SKM-1 treated with dmso at 0.1 percent for 144 hours (cell line): ENCODE results near the gene PSAP.

Experiments used
- DNase-seq: peaks from one replicate; lab custom pipeline; 2025; ENCODE audit not compliant: unreplicated experiment; lab: John Stamatoyannopoulos, UW

Gene PSAP

DNA sequence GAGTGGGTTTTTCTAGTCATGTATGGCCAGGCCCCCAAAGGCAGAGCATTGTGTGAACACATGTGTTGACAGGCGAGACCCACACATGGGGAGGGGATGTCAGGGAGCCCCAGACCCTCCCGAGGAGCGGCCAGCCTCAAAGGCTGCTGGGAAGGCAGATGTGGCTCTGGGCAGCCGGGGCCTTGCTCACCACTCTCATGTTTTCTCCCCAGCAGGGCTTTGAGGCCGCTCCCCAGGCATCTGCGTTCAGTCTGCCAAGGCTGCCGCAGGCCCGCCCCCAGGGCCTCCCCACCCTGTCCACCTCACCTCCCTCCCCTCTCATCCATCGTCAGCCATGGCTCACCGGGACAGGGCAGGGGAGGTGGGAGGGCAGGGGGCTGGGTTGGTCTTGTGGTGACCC lies 61.2 kb downstream of the PSAP start:
- no peak for DNase-seq

- no peak for DNase-seq
Observed at GRCh38 chr10:71788954-71789353, 62.1 kb downstream of the PSAP start.

DNA sequence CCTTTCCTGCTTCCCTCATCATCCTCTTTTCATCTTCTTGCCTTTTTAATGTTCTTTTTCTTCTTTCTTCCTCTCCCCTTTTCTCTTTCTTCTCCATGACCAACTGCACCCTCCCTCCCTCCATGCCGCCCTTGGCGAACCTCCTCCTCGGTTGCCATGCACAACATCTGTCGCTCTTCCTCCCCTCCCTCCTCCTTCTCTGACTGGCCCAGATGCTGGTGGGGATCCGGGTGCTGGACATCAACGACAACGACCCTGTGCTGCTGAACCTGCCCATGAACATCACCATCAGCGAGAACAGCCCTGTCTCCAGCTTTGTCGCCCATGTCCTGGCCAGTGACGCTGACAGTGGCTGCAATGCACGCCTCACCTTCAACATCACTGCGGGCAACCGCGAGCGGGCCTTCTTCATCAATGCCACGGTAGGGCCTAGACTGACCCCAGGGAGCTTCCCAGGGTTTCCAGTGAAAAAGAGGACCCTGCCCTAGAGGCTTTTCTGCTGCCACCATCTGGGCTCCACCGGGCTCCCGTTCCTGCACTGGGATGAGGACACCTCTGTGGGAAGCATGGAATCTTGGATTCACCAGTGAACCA lies 66.3 kb downstream of the PSAP start:
- no peak for DNase-seq

GRCh38 chr10:71783917-71784678 lies 67.0 kb downstream of the PSAP start:
- no peak for DNase-seq

DNA sequence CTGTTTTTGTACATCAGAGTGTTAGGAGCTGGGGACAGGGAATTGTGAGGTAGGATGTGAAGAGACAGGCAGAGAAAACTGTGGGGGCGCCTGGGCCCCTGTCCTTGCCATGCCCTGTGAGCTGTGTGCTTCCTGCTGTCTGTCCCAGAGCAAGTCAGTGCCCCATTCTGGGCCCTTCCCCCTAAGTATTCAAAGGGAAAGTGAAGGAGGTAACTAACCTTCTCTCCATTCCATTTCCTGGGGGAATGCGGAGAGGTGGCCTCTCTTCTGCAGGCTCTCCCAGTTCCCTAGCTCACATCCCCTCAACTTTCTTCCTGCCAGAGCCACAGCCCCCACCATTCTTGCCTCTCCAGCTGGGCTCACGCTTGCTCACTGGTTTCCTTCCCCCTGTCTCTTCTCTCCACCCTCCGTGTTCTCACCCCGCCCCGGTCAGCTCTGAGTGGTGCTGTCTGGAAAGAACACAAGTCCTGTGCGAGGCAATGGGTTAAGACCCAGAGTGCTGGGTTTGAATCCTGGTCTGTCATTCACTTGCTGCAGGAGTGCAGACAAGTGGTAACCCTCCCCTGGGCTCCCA lies 68.0 kb downstream of the PSAP start:
- no peak for DNase-seq

DNA sequence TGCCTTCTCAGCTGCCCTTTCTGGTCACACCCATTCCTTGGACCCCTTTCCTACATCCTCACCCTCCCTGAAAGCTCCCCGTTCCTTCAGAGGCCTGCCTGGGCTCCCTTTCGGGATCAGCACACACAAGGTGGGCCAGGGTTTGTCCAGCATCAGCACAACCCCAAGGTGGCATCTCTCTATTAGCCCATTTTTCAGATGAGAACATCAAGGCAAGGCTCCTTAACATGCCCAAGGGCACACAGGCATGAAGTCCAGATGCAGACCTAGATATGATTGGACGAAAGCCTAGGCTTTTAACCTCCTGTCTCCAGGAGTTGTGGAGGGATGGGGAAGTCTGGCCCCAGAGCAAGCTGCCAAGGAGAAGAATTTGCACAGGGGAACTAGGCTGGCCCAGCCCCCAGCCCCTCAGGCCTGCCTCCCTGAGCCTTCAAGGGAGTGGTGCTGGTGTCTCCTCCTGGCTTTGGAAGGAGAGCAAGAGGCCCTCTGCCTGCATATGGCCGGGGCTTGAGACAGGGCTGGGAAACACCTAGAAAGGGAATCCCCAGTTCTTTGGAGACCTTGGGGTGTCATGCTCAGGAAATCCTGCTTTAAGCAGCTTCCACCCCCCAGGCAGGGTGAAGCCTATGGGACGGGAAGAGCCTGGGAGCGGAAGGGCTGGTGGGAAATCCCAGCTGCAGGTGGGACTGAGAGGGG lies 68.7 kb downstream of the PSAP start:
- no peak for DNase-seq

DNA sequence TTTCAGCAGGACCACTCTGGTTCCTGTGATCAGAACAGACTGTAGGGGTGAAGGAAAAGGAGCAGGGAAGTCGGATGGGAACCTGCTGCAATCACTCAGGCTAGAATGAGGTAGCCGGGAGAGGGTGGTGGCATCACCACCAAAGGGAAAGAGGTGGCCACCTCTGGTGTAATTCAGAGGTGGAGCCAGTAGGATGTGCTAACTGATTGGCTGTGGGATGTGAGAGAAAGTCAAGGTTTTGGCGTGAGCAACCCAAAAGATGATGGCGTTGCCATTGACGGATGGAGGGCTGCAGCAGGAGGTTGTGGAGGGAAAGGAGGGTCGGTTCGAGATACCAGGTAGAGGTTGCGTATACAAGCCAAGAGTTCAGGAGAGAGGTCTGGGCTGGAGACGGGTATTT lies 70.3 kb downstream of the PSAP start:
- no peak for DNase-seq

DNA sequence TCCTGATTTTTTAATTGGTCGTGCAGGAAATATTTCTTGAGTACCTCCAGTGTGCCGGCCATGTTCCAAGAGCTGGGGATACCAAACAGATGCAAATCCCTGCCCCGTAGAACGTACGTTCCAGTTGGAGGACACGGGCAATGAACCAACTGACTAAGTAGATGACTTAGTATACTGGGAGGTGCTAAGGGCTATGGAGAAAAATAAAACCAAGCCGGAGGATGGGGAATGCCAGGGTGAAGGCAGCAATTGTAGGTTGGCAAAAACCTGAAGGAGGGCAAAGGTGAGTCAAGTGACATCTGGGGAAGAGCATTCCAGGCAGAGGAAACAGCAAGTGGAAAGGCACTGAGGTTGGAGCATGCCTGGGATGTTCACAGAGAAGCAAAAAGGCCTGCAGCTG lies 70.9 kb downstream of the PSAP start:
- DNase-seq, result no peak

- no peak for DNase-seq
Observed at GRCh38 chr10:71779641-71780040, 71.4 kb downstream of the PSAP start.

GRCh38 chr10:71778071-71778825 lies 72.8 kb downstream of the PSAP start:
- peak; percentile 20 for DNase-seq

GRCh38 chr10:71777213-71777985 lies 73.7 kb downstream of the PSAP start:
- DNase-seq, result no peak

GRCh38 chr10:71776481-71776925 lies 74.5 kb downstream of the PSAP start:
- peak; percentile 73 for DNase-seq

DNA sequence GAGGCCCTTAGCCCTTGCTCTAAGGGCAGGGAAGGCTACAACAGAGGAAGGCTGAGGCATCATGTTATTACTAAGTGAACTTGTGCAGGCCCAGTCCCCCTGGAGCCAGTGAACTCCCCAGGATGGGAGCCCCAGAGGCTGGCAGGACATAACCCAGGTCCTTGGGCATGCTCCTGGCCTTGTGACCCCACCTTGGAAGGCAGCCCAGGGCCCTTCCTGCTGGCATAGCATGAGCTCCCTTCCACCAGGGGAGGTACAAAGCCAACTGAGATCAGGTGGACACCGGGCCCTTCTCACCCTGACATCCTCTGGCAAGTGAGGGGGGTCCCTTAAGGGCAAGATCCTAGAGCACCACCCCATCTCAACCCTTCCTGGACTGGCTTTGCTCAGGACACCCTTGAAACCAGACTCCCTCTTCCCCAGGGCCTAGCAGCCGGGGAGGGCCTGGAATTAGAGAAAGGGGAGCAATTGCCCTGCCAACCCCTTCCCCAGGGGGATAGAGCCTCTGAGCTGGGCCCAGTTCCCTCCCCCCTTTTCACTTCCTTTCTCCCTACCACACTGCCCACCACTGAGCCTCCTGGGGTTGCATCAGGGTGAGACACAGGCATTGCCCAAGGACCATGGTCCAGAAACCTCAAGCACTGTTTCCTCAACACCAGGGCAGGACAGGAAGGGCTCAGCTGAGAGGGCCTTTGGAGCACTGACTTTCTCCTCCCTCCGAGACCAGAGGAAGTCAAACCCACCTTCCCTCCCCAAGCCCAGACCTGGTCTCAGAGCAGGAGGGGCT lies 75.9 kb downstream of the PSAP start:
- DNase-seq, result peak; percentile 97

GRCh38 chr10:71773221-71773971 lies 77.7 kb downstream of the PSAP start, which contains the start of gene VSIR:
TSS of gene VSIR (minus strand) at chr10:71773520. CDS start at chr10:71773439, 81 bp downstream.
- DNase-seq, result peak; percentile 79

GRCh38 chr10:71772832-71773220 lies 78.2 kb downstream of the PSAP start:
- DNase-seq, result no peak

DNA sequence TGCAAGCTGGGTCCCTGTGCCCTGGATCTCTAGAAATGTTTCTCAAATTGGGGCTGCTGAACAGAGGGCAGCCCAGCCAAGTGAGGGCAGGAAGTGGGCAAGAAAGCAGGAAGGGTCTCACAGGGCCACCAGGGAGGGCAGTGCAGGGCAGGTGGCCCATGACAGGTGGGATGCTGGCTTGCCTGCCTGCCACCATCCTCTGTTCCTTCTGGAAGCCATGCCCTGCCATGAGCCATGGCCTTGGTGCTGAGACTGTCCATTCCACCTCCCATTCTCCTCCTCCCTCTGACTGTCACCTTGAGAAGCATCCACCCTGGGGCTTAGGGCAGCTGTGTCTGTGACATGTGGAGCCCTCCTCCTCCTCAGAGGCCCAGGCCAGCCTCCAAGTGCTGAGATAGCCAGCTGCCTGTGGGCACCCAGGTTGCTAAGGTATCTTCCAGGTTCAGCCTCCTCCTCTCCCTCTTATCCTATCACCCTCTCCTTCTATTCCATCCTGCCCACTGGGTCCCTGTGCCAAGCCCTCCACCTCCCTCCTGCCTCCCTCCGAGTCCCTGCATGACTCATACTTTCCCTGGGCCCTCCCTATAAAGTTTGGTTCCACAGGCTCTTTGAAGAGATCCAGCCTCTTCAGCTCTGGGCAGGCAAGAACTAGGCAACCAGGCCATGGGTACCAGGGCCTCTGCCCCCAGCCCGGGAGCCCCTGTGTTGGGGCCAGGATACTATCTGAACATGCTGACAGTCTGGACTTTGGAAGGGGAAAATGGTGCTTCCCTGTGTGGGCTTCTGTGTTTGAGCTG lies 79.0 kb downstream of the PSAP start:
- no peak for DNase-seq

DNA sequence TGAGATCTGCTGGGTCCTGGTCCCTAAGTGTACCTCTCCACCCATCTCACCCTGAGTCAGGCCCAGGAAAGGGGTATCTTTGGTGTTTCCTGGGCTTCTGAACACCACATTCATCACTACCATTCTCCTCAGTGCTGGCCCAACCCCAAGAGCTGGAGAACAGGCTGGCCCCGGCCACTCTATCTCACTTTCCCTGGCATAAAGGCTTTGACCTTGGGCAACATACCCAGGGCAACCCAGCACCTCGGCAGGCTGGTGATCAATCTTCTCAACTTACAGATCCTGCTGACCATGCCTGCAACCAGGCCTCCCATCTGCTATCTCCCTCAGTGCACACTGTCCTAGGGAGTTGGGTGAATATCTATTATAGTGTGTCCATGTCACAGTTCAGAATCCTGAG lies 79.8 kb downstream of the PSAP start:
- no peak for DNase-seq

GRCh38 chr10:71770789-71771188 lies 80.3 kb downstream of the PSAP start:
- no peak for DNase-seq
